HG02840 (cell line): ENCODE measurements around the gene GNA14.
"Not testable (repeated sequence)": the region's sequence is repeated elsewhere in the genome, so short reads cannot be mapped to it uniquely, and the experiment has no call there.

Source experiments
- ATAC-seq: cut with Tn5 transposase; IDR thresholded peaks from one replicate; pipeline ENCODE4 v1.9.1; 2021; ENCODE audit warnings: mild to moderate bottlenecking, moderate library complexity, moderate number of reproducible peaks; ENCODE audit not compliant: unreplicated experiment, low FRiP score

The GNA14 gene

DNA sequence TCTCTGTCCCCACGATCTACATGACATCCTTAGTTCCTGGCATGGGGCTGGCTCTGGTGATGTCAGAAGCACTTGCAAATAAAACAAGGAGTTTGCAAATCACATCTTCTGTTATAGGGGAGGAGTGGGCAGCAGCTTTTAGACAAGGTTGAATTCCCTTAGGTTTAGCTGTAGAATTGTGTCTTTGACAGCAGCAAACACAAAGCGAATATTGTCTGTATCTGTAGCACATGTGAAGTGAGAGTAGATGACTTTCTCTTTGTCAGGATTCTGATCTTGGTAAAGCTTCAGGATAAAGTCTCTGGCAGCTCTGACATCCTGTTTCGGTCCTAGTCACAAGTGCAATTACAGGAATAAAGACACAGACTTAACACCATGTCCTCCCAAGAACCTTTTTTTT, 224.3 kb downstream of the GNA14 start:
- no peak for ATAC-seq

GRCh38 chr9:77422969-77423368, 225.2 kb downstream of the GNA14 start:
- ATAC-seq, result no peak

- ATAC-seq, result no peak
Measured at GRCh38 chr9:77421506-77422265, 226.4 kb downstream of the GNA14 start.

DNA sequence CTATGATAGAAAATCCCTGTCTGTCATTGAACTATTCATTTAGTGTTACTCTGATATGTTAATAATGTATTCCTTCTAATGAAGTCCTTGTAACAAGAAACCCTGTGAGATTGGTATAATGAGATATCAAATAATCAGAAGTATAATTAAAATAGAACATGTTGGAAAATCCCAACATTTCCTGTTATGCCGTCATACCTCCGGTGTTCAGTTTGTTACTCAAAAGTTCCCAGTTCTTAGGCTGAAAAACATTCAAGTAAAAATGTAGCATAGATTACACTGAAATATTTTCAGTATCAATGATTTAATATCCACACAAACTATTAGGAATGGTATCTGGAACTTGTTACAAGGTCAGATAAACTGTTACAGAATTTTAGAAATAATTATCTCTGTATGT, 227.5 kb downstream of the GNA14 start:
- ATAC-seq, result no peak

GRCh38 chr9:77418226-77418625, 229.9 kb downstream of the GNA14 start:
- ATAC-seq, result no peak

DNA sequence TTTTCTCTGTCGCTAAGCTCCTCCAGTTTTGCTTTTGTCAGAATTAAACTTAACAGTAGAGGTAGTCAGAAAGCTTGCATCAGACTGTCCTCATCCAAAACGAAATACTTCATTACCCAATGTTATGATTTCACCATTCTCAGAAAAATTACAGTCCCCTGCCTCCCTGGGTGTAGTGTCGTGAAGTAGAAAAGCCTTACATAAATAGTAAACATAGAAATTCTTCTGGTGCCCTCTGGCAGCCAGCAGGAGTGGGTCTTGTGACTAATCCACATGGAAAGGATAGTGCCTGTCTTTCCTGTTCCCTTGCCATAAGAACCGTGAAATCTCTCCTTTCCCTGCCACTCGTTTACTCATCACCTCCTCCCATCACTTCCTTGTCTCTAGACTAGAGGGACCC, 230.6 kb downstream of the GNA14 start:
- ATAC-seq, result no peak

DNA sequence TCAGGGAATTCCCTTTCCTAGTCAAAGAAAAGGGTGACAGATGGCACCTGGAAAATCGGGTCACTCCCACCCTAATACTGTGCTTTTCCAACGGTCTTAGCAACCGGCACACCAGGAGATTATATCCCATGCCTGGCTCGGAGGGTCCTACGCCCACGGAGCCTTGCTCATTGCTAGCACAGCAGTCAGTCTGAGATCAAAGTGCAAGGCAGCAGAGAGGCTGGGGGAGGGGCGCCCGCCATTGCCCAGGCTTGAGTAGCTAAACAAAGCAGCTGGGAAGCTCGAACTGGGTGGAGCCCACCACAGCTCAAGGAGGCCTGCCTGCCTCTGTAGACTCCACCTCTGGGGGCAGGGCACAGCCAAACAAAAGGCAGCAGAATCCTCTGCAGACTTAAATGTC, 239.6 kb downstream of the GNA14 start:
- ATAC-seq, result not testable (repeated sequence)

DNA sequence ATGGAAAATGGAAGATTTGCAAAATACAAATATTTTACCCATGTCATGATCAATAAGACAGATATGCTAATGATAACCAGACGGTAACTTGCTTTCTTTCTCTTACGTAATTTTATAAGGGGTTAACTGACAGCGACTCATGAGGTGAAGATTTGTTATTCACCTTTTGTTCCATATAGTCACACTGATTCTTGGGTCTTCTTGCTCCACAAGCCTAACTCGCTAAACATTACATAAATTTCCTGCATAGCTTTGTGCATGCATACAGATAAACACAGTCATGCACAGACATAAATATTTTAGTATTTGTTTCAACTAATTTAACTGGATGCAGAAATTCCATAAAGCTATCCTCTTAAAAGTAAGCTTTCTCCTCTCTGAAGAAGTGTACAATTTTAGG, 244.9 kb downstream of the GNA14 start:
- no peak for ATAC-seq

DNA sequence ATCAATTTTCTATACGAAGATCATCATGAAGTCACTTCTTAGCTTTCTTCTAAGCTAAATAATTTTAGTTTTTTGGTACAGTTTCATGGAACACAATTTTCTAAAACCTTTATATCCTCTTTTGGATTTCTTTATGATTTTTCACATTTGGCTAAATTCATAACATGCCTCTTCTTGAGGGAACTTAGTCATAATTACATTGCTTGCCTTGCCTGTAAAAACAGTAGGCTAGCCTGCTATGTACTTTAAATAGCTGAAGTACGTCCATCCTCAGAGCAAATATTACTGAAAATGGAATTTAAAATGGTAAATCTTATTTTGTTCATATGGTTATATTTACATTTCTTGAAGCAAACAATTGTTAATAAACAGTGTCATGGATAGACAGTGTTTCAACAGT, 245.8 kb downstream of the GNA14 start:
- no peak for ATAC-seq

DNA sequence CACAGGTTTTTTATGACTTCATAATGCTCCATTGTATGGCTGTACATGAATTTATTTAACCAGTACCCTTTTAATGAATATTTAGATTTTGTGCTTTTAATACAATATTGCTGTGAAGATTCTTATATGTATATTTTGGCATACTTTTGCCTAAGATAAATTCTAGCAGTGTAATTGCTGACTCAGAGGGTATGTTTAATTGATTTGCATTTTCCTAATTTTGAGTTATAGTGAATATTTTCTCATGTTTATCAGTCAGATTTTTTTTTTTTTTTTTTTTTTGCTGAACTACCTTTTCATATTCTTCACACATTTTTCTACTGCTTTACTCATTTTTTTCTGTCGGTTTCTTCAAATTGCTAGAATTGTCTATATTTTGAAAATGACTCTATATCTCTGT, 248.2 kb downstream of the GNA14 start:
- ATAC-seq, result no peak

GRCh38 chr9:77398581-77398980, 249.5 kb downstream of the GNA14 start:
- not testable (repeated sequence) for ATAC-seq

- no peak for ATAC-seq
Measured at GRCh38 chr9:77392328-77392727, 255.8 kb downstream of the GNA14 start.

- no peak for ATAC-seq
Measured at GRCh38 chr9:77391834-77392233, 256.3 kb downstream of the GNA14 start.

- no peak for ATAC-seq
Measured at GRCh38 chr9:77386187-77386586, 261.9 kb downstream of the GNA14 start.

GRCh38 chr9:77384406-77384805, 263.7 kb downstream of the GNA14 start:
- ATAC-seq, result no peak

- ATAC-seq, result no peak
Measured at GRCh38 chr9:77375956-77376532, 272.1 kb downstream of the GNA14 start.

DNA sequence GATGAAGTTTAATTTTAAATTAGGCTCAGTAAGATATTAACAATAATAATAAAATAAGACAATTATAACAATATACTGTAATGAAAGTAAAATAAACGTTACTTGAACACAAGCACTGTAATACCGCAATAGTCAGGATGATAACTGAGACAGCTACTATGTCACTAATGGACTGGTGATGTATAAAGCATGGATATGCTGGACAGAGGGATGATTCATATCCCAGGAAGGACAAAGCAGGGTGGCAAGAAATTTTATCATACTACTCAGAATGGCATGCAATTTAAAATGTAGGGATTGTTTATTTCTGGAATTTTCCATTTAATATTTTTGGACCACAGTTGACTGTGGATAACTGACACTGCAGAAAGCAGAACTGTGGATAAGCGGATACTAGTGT, 273.9 kb downstream of the GNA14 start:
- ATAC-seq, result no peak
